22Rv1 (cell line): Measurements from ENCODE around the gene ABHD14A.

Experiments used
- CTCF ChIP-seq: fragments of 450-650 bp; IDR thresholded peaks from 2 replicates; pipeline ENCODE4 v1.5.1; 2017; ENCODE audit warnings: mild to moderate bottlenecking
- ZFX ChIP-seq: fragments of 450-650 bp; IDR thresholded peaks from 2 replicates; pipeline ENCODE4 v1.6.1; 2017; ENCODE audit warnings: antibody characterized with exemption, borderline replicate concordance

GRCh38 chr3:51970606-51971300 is 4.1 kb upstream of the ABHD14A start:
- TF ChIP-seq CTCF (no peak), ZFX (no peak)
